GM19043 (cell line): ENCODE results near the gene COL4A3.
A peak's percentile ranks its signal among the peaks of the same experiment; 100 is the strongest.

Experiments used
- ATAC-seq: cut with Tn5 transposase; IDR thresholded peaks from one replicate; pipeline ENCODE4 v1.9.1; 2021; ENCODE audit warnings: low read depth; ENCODE audit not compliant: unreplicated experiment

COL4A3 gene

DNA sequence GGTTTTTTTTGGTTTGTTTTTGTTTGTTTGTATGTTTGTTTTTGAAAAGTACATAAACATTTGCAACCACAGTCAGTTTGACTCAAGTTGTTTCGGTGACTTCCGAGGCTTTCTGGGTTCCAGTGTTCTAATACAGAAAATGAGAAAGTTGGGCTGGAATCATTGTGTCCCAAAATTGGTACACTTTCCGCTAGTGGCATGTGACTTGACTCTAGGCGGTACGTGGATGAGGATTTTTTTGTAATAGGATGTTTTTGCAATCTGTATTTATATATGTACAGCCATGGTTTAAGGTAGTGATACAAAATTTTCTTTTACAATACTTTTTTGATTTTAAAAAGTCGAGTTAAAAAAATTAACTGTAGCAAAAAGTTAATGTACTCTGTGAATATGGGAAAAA is 162.4 kb downstream of the COL4A3 start:
- no peak for ATAC-seq

DNA sequence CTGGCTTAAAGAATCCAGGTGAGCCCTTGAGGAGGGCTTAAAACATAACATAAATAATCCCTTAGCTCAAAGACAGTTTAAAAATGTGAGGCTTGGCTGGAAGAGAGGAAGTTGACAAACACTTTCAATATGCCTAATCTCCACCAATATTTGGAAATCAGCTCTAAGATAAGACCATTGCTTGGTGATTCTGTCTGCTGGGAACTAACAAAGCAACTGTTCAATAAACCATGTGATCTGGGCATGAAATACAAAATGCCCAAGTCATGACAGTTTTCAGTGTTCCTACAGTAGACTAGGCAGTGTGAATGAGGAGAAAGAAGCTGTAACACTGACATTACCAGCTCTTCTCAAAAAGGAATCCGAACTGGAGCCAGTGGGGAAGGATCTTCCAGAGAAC is 171.3 kb downstream of the COL4A3 start:
- ATAC-seq: no peak

DNA sequence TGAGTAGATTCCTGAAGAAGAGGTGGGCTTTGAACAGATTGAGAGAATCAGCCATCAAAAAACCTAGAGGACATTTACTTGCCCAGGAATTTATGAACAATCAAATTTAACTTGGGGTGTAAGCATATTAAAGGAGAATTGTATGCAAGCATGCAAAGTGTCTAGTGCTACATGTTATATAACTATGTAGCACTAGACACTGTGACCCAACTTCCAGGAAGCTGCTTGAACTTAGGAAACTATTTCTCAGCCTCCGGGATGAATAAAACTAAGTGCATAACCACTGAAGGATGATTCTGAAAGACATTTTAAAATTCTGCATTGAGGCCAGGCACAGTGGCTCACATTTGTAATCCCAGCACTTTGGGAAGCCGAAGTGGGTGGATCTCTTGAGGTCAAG is 173.0 kb downstream of the COL4A3 start:
- ATAC-seq: no peak

DNA sequence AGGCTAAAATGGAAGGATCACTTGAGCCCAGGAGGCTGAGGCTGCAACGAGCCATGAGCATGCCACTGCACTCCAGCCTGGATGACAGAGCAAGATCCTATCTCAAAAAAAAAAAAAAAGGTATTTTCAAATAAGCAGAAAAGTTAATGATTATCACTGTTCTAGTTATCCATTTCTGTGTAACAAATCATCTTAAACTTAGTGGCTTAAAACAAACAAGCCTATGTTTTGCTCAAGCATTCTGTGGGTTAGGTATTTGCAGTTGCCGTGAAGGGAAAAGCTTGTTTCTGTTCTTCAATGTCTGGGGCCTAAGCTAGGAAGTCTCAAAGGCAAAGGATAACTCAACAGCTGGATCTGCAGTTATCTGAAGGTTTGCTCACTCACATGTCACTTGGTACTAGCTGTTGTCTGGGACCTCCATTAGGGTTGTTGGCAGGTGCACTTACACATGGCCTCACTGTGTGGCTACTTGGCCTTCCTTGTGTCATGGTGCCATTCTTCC is 174.7 kb downstream of the COL4A3 start:
- no peak for ATAC-seq

DNA sequence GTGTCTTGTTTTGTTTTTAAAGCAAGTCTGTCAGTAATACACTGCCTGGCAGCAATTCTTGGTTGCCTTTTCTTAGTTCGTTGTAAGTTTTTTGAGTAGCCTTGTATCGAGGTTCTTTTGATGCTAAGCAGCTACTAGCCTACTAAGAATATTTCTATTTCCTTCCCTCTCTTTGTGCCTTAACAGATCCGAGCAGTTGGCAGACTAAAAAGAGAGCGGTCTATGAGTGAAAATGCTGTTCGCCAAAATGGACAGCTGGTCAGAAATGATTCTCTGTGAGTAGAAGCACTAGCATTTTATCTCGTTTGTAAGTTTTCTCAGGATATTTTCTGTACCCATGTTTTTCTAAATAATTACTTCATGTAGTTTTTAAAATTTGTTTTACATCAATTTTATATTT is 175.7 kb downstream of the COL4A3 start:
- no peak for ATAC-seq

DNA sequence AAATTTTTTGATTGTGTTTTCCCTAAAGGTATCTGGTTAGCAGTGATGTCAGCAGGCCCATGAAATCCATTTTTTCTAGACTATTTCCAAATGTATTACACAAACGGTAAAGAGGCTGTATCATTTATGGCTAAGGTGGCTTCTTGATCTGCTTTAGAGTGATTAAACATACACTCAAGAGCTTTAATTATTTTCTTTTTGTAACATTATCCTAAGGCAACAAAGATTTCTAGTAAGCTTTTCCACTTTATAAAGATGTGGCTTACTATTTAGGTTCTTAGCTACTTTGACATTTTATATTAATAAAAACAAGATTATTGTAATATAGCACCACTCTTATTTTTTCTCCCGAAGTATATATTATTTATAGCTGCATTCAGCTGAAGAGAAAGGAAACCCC is 177.1 kb downstream of the COL4A3 start:
- no peak for ATAC-seq

DNA sequence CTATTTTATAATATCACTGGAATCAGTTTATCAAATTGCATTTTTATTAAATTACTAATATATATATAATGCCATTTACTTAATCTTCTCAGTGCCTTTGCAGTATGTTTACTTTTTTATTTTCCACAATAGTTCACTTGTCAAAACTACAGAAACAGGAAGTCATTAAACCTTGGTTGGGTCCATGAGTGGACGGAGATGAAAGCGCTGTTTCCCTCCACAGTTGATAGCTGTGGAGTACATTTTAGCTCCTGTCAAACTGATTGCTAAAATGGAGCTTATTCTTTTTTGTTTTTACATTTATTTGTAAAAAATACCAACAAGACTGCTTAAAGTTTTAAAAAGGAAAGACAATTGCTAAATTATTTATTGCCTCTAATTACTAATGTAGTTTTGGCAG is 179.8 kb downstream of the COL4A3 start:
- no peak for ATAC-seq

DNA sequence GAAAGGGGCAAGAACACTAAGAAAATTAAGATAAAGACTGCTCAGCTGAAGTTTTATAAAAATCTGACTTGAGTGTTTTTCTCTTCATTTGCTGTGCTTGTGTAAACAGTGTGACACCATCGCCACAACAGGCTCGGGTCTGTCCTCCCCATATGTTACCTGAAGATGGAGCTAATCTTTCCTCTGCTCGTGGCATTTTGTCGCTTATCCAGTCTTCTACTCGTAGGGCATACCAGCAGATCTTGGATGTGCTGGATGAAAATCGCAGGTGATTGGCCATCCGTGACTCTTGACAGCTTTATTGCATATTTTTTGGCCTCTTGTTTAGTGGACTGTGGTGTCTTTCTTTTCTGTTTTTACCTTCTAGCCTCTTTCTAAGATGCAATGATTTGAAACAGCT is 182.7 kb downstream of the COL4A3 start:
- no peak for ATAC-seq

DNA sequence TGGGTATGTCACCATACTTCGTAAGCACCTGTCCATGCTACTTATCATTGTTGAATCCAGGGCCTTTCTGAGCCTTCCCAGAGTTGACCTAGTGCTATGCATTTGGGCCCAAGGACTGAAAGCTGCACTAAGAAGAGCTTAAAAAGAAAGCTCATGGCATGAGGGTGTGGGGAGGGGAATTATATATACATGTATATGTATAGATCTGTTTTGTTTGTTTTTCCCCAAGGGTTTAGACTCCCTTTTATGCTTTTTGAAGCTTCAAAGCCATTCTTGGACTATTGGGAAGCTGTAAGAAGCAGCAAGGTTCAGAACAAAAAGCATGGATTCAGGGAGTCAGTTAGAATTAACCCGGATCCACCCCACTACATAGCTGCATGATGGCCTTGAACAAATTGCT is 183.9 kb downstream of the COL4A3 start:
- ATAC-seq: no peak

DNA sequence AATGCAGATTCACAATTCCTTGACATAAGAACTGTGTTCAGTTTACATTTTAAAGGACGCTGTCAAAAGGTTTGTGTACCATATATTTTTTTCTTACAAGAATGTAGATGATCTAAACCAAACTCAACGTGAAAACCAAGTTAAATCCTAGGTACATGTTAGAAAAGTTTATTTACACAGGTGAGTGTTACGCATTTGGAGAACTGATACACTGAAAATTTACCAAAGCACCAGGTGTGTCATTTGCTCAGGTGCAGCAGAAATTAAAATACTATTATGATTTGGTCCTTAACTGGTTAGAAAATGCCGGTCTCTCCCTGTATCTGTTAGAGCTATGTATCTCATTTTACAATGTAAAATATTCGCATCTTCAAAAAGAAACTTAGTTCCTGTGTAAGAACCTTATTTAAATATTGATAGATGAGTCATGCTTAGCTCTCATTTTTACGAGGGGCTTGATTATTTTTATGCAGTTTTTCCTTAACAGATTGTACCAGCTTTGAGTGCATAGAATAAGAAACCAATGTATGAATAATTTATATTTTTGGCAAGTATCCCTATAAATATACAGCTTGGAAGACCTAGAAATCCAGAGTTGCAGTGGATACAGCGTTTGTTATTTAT is 185.7 kb downstream of the COL4A3 start:
- no peak for ATAC-seq

DNA sequence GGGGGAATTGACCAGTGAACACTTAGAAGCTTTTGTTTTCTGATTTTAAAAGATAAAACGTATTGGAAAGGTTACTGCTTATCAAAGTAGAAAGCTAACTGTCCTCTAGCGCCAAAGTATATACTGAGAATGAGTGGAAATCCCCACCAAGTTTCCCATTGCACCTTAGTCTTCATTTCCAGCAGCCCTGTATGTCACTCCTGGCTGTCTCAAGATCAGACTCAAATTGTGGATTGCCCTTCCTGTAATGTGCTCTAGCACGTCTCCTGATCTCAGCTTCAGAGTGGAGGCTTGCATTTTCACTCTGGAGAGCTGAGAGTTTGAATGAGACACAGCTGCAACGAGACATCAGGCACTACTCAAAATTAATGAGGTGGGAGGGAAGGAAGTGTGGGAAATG is 187.2 kb downstream of the COL4A3 start:
- peak; percentile 62 for ATAC-seq

DNA sequence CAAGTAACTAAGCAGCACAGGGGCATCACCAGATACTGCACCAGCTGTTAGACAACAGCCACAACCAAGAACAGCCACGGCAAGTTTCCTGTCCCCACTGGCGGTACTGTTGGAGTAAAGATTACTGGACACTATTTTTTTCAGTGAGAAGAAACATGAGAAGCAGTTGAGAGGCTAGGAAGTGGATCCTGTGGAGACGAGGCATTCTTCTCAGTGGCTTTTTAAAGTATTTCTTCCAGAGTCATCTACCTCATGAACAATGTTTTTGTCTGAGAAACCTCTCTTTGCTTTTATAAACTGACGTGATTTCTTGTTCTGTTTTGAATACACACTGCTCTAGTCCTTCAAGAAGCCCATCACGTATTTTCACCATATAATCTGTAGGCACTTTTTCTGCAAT is 195.9 kb downstream of the COL4A3 start:
- no peak for ATAC-seq

DNA sequence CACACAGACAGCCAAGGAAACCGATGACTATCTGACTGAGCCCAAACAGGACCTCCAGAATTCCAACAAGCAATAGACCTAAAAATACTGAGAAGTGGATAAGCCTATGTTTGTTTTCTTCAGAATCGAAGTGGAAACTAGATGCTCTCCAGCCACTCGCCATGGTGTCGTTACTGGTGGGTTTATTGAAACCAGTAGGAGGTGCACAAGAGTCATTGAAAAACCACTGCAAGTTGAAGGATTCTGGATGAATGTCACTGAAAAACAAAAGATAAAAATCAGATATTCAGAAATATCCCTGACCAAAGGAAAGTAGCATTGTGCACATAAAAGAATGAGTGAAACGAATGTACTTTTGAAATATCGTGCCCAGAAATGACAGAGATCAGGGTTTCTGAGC is 199.3 kb downstream of the COL4A3 start:
- no peak for ATAC-seq
